ENCODE measurements around the gene CHRNA7.
"Not testable (repeated sequence)": the region's sequence is repeated elsewhere in the genome, so short reads cannot be mapped to it uniquely, and the experiment has no call there.

CHRNA7 gene

GRCh38 chr15:32120577-32121383 lies 90.5 kb downstream of the CHRNA7 start:
- no peak for DNase-seq (ENCODE audit: low read depth in 2 of 2)

GRCh38 chr15:32121384-32121695 lies 91.0 kb downstream of the CHRNA7 start:
- DNase-seq (ENCODE audit: low read depth in 2 of 2) = no peak

- DNase-seq (ENCODE audit: low read depth in 2 of 2) = no peak
Observed at GRCh38 chr15:32122013-32122412, 91.7 kb downstream of the CHRNA7 start.

GRCh38 chr15:32123473-32123872 lies 93.2 kb downstream of the CHRNA7 start:
- no peak for DNase-seq (ENCODE audit: low read depth in 2 of 2)

GRCh38 chr15:32124726-32125125 lies 94.4 kb downstream of the CHRNA7 start:
- no peak for DNase-seq (ENCODE audit: low read depth in 2 of 2)

- DNase-seq (ENCODE audit: low read depth in 2 of 2) = no peak
Observed at GRCh38 chr15:32125595-32125994, 95.3 kb downstream of the CHRNA7 start.

GRCh38 chr15:32129815-32130214 lies 99.5 kb downstream of the CHRNA7 start:
- no peak for DNase-seq (ENCODE audit: low read depth in 2 of 2)

GRCh38 chr15:32130823-32131222 lies 100.5 kb downstream of the CHRNA7 start:
- no peak for DNase-seq (ENCODE audit: low read depth in 2 of 2)

- DNase-seq (ENCODE audit: low read depth in 2 of 2) = no peak
Observed at GRCh38 chr15:32131803-32132202, 101.5 kb downstream of the CHRNA7 start.

- no peak for DNase-seq (ENCODE audit: low read depth in 2 of 2)
Observed at GRCh38 chr15:32132859-32133258, 102.5 kb downstream of the CHRNA7 start.

GRCh38 chr15:32134842-32135241 lies 104.5 kb downstream of the CHRNA7 start:
- no peak for DNase-seq (ENCODE audit: low read depth in 2 of 2)

GRCh38 chr15:32135335-32135734 lies 105.0 kb downstream of the CHRNA7 start:
- DNase-seq (ENCODE audit: low read depth in 2 of 2) = no peak

GRCh38 chr15:32145512-32145911 lies 115.2 kb downstream of the CHRNA7 start:
- DNase-seq (ENCODE audit: low read depth in 2 of 2) = not testable (repeated sequence)

GRCh38 chr15:32148833-32149555 lies 118.7 kb downstream of the CHRNA7 start:
- no peak for DNase-seq (ENCODE audit: low read depth in 2 of 2)

GRCh38 chr15:32152574-32152973 lies 122.3 kb downstream of the CHRNA7 start:
- no peak for DNase-seq (ENCODE audit: low read depth in 2 of 2)

- not testable (repeated sequence) for DNase-seq (ENCODE audit: low read depth in 2 of 2)
Observed at GRCh38 chr15:32153868-32154623, 123.7 kb downstream of the CHRNA7 start.

- DNase-seq (ENCODE audit: low read depth in 2 of 2) = not testable (repeated sequence)
Observed at GRCh38 chr15:32162143-32162542, 131.8 kb downstream of the CHRNA7 start.

GRCh38 chr15:32164065-32164464 lies 133.8 kb downstream of the CHRNA7 start:
- DNase-seq (ENCODE audit: low read depth in 2 of 2) = not testable (repeated sequence)

- DNase-seq (ENCODE audit: low read depth in 2 of 2) = not testable (repeated sequence)
Observed at GRCh38 chr15:32164747-32165146, 134.4 kb downstream of the CHRNA7 start.

GRCh38 chr15:32165775-32166174 lies 135.5 kb downstream of the CHRNA7 start:
- not testable (repeated sequence) for DNase-seq (ENCODE audit: low read depth in 2 of 2)

GRCh38 chr15:32166270-32166669 lies 136.0 kb downstream of the CHRNA7 start:
- DNase-seq (ENCODE audit: low read depth in 2 of 2) = not testable (repeated sequence)

- not testable (repeated sequence) for DNase-seq (ENCODE audit: low read depth in 2 of 2)
Observed at GRCh38 chr15:32167913-32168312, 137.6 kb downstream of the CHRNA7 start.
